OCI-LY7 (cell line): Measurements from ENCODE around the gene XRCC5. TPM values are rescaled to one million over a fixed set of nuclear protein-coding genes. Genes with fewer than 3 reads are reported as not detected.

Source experiments
- BruUV-seq: library from RNA; stranded (reverse); fragments of 400-500 nt; replicated peaks from 2 replicates; lab custom pipeline; 2021; lab: Mats Ljungman, UMichigan
- CTCF ChIA-PET: fragments of 300-600 bp; sonication (Branson Sonifier 250); formaldehyde crosslinking; loops from one replicate; lab custom pipeline; 2022; ENCODE audit warnings: antibody characterized with exemption; ENCODE audit not compliant: unreplicated experiment; lab: Charles Lee
- POLR2A ChIA-PET: fragments of 300-600 bp; sonication (Branson Sonifier 250); formaldehyde crosslinking; loops from one replicate; lab custom pipeline; 2022; ENCODE audit warnings: antibody characterized with exemption; lab: Charles Lee
- DNase-seq: peaks from one replicate; pipeline ENCODE4 v3.0.0-alpha.2; 2015; ENCODE audit warnings: low spot score
- H2AFZ ChIP-seq: fragments of 200-600 bp; sonication (generic), shearing (Covaris generic); 2 replicates; pipeline ENCODE4 v1.6.1; 2014; ENCODE audit warnings: mild to moderate bottlenecking, antibody characterized with exemption, low read length, moderate library complexity
- H3K27ac ChIP-seq: fragments of 200-600 bp; sonication (generic); 2 replicates; pipeline ENCODE4 v1.5.1; 2014; ENCODE audit warnings: mixed run types, low read depth, mild to moderate bottlenecking, moderate library complexity, low read length, inconsistent platforms; ENCODE audit not compliant: poor library complexity, severe bottlenecking
- H3K36me3 ChIP-seq: fragments of 200-600 bp; sonication (generic); 2 replicates; pipeline ENCODE4 v1.6.1; 2014; ENCODE audit warnings: mild to moderate bottlenecking, antibody characterized with exemption, low read length, moderate library complexity, mixed read lengths; ENCODE audit not compliant: insufficient read depth
- H3K4me1 ChIP-seq: fragments of 200-600 bp; sonication (generic); 2 replicates; pipeline ENCODE4 v1.5.1; 2014; ENCODE audit warnings: mild to moderate bottlenecking, low read length; ENCODE audit not compliant: insufficient read depth, poor library complexity, severe bottlenecking
- H3K4me2 ChIP-seq: fragments of 200-600 bp; sonication (generic); 2 replicates; pipeline ENCODE4 v1.6.1; 2014; ENCODE audit warnings: mild to moderate bottlenecking, low read length
- H3K4me3 ChIP-seq: fragments of 200-600 bp; sonication (generic); 2 replicates; pipeline ENCODE4 v1.5.1; 2014; ENCODE audit warnings: mild to moderate bottlenecking, low read depth, low read length; ENCODE audit not compliant: poor library complexity, severe bottlenecking
- H3K79me2 ChIP-seq: fragments of 200-600 bp; sonication (generic); 2 replicates; pipeline ENCODE4 v1.6.1; 2016; ENCODE audit warnings: low read depth, mild to moderate bottlenecking, low read length, moderate library complexity, mixed read lengths; ENCODE audit not compliant: insufficient read depth
- H3K9me2 ChIP-seq: fragments of 200-600 bp; sonication (generic); 2 replicates; pipeline ENCODE4 v1.6.1; 2016; ENCODE audit warnings: mild to moderate bottlenecking, low read length, mixed read lengths; ENCODE audit not compliant: insufficient read depth
- H3K9me3 ChIP-seq: fragments of 200-600 bp; sonication (generic); 2 replicates; pipeline ENCODE4 v1.6.1; 2014; ENCODE audit warnings: mild to moderate bottlenecking, mixed run types, low read length, mixed read lengths
- H4K20me1 ChIP-seq: fragments of 200-600 bp; sonication (generic); 2 replicates; pipeline ENCODE4 v1.6.1; 2014; ENCODE audit warnings: mild to moderate bottlenecking, antibody characterized with exemption, low read length, moderate library complexity, mixed read lengths; ENCODE audit not compliant: insufficient read depth
- CTCF ChIP-seq: fragments of 200-600 bp; sonication (generic); conservative IDR thresholded peaks from 2 replicates; pipeline ENCODE4 v1.5.1; 2014; ENCODE audit warnings: mild to moderate bottlenecking, antibody characterized with exemption, low read length, moderate library complexity, mixed read lengths
- EZH2phosphoT487 ChIP-seq: fragments of 200-600 bp; sonication (generic); IDR thresholded peaks from 2 replicates; pipeline ENCODE4 v1.6.1; 2018; ENCODE audit warnings: low read depth, borderline replicate concordance, mild to moderate bottlenecking, mixed run types, antibody characterized with exemption, low read length, moderate library complexity, mixed read lengths
- intact Hi-C: fragments of 100-400 bp; cut with micrococcal nuclease; formaldehyde crosslinking; loops from one replicate; pipeline ENCODE4 v1.10.0; 2022; ENCODE audit not compliant: unreplicated experiment
- total RNA-seq, 2 experiments: library from RNA; depleted of rRNA in 1 of 2; stranded (reverse); fragments of >200 nt in 1 of 2; shearing (Covaris generic) in 1 of 2; gene quantifications; 2 replicates each; pipeline ENCODE4 v1.2.3, GENCODE V29; 2014 to 2022

The XRCC5 gene
- total RNA-seq, 2 experiments from 2014 or later, result 174 to 344 TPM

DNA sequence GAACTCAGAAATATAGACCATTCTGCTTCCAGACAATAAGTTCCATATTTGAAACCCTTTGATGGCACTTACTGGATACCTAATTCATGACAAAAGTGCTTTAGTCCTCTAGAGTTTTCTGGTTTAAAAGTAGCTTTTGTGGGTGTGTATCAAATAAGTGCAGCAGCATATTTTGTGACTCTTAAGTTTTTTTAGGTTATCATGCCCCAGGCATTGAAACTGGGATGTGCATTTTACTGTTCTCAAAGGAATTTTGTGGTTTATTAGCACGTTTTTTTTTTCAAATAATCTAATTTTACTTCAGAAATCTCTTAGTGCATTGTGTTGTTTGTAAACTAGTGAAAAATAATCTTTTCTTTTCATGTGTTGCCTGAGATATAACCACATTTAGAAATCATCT, 1.5 kb downstream of the XRCC5 start:
- Histone ChIP-seq H4K20me1 (peaks cover 24% of the 10 kb centered on the region; the same call in 1 of the 2 replicates), H3K4me2 (peak overlapping the region; percentile 71), H3K79me2 (peaks cover 54% of the 10 kb centered on the region), H2AFZ (no peak overlapping the region), H3K27ac (peak overlapping the region; percentile 74), H3K36me3 (peaks cover 55% of the 10 kb centered on the region), H3K4me1 (peaks cover 60% of the 10 kb centered on the region), H3K9me2 (no peaks in the 10 kb centered on the region), H3K9me3 (no peaks in the 10 kb centered on the region), H3K4me3 (peak overlapping the region; percentile 91)
- no TSS peak for BruUV-seq
- no peak for DNase-seq
- POLR2A ChIA-PET, result interaction anchor here (0.7 to 1.8 kb wide), 4 partner anchors 8 to 30 kb away, joined by 4 to 10 read pairs (median 4); no protein-coding TSS in a partner anchor
- intact Hi-C loops, result no loop called here
- CTCF ChIA-PET, result no interaction called here
- no peak for TF ChIP-seq EZH2phosphoT487
- no peak for TF ChIP-seq CTCF

GRCh38 chr2:216111122-216111521, 2.0 kb downstream of the XRCC5 start:
- H2AFZ ChIP-seq, result no peak overlapping the region
- peaks cover 65% of the 10 kb centered on the region for H3K4me1 ChIP-seq
- H3K27ac ChIP-seq, result no peak overlapping the region
- DNase-seq, result no peak
- H3K9me2 ChIP-seq, result no peaks in the 10 kb centered on the region
- H3K4me3 ChIP-seq, result peak overlapping the region; percentile 91
- peaks cover 60% of the 10 kb centered on the region for H3K36me3 ChIP-seq
- POLR2A ChIA-PET, result interaction anchor here (0.6 to 1.8 kb wide), 3 partner anchors 30 to 1983 kb away, joined by 3 to 4 read pairs (median 3); no protein-coding TSS in a partner anchor
- intact Hi-C loops, result no loop called here
- CTCF ChIA-PET, result no interaction called here
- peaks cover 59% of the 10 kb centered on the region for H3K79me2 ChIP-seq
- no TSS peak for BruUV-seq
- H3K4me2 ChIP-seq, result peak overlapping the region; percentile 71
- TF ChIP-seq CTCF (no peak), EZH2phosphoT487 (no peak)
- no peaks in the 10 kb centered on the region for H3K9me3 ChIP-seq
- H4K20me1 ChIP-seq, result peaks cover 29% of the 10 kb centered on the region

- Histone ChIP-seq H3K9me2 (no peaks in the 10 kb centered on the region), H4K20me1 (peaks cover 47% of the 10 kb centered on the region), H2AFZ (no peak overlapping the region), H3K79me2 (peaks cover 77% of the 10 kb centered on the region), H3K27ac (peak overlapping the region; percentile 45), H3K36me3 (peaks cover 78% of the 10 kb centered on the region), H3K4me3 (no peak overlapping the region), H3K4me1 (peaks cover 65% of the 10 kb centered on the region), H3K4me2 (peak overlapping the region; percentile 71; the same call in 1 of the 2 replicates), H3K9me3 (no peaks in the 10 kb centered on the region)
- POLR2A ChIA-PET, result interaction anchor here (1.2 kb wide), 1 partner anchor 28 kb away, joined by 3 read pairs; no protein-coding TSS in a partner anchor
- DNase-seq, result no peak
- BruUV-seq, result no TSS peak
- CTCF ChIA-PET, result no interaction called here
- intact Hi-C loops, result no loop called here
- TF ChIP-seq EZH2phosphoT487 (no peak), CTCF (no peak)
These were observed 3.8 kb downstream of the XRCC5 start for GRCh38 chr2:216112926-216113325.
